PFSK-1 (cell line): ENCODE measurements around the gene ZNF777.

ENCODE experiments used
- FOXP2 ChIP-seq: optimal IDR thresholded peaks from 2 replicates; pipeline ENCODE3; 2011; ENCODE audit warnings: borderline replicate concordance, control low read depth, inconsistent platforms; ENCODE audit not compliant: insufficient read depth; ENCODE audit errors: extremely low read length, extremely low read depth
- POLR2AphosphoS5 ChIP-seq: IDR thresholded peaks from 2 replicates; pipeline ENCODE4 v1.6.1; 2012; ENCODE audit warnings: low read depth, mild to moderate bottlenecking, control low read depth, low read length, moderate library complexity
- SIN3A ChIP-seq: IDR thresholded peaks from 2 replicates; pipeline ENCODE4 v1.6.1; 2012; ENCODE audit warnings: mild to moderate bottlenecking, low read length, moderate library complexity, borderline replicate concordance; ENCODE audit not compliant: insufficient read depth
- TAF1 ChIP-seq: IDR thresholded peaks from 2 replicates; pipeline ENCODE4 v1.6.1; 2012; ENCODE audit warnings: low read length, control low read depth, borderline replicate concordance; ENCODE audit not compliant: insufficient read depth
- TF ChIP-seq, protein P1 (sequence below), 2 experiments: IDR thresholded peaks; 2 replicates each; pipeline versions ENCODE4 v1.6.1 to v1.8.0; 2011 to 2012; ENCODE audit warnings: low read depth in 2 of 2, low read length in 2 of 2, control low read depth in 1 of 2, inconsistent platforms in 1 of 2, mild to moderate bottlenecking in 1 of 2, moderate library complexity in 1 of 2; ENCODE audit not compliant: insufficient read depth in 1 of 2

The ZNF777 gene

DNA sequence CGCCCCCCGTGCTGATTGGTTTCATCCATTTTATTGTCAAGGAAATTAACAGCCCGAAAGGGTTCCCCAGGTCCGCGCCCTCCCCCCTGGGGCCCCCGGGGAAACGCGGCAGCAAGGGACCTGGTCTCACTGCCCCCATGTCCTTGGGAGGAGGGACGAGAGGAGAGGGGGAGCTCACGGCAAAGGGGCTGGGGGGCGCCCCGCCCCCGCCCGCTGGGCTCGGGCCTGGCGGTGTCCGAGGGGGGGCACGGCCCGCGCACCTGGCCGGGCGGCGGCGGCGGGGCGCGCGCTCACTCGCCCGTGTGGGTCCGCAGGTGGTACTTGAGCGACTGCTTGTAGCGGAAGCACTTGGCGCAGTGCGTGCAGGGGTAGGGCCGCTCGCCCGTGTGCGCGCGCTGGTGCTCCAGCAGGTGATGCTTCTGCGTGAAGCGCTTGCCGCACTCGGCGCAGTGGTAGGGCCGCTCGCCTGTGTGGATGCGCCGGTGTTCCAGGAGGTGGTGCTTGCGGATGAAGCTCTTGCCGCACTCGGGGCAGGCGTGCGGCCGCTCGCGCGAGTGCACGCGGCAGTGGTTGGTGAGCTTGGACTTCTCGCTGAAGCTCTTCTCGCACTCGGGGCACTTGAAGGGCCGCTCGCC is 29.3 kb downstream of the ZNF777 start:
- no peak for TF ChIP-seq SIN3A
- TF ChIP-seq FOXP2: no peak
- no peak for TF ChIP-seq POLR2AphosphoS5
- TF ChIP-seq, protein P1, sequence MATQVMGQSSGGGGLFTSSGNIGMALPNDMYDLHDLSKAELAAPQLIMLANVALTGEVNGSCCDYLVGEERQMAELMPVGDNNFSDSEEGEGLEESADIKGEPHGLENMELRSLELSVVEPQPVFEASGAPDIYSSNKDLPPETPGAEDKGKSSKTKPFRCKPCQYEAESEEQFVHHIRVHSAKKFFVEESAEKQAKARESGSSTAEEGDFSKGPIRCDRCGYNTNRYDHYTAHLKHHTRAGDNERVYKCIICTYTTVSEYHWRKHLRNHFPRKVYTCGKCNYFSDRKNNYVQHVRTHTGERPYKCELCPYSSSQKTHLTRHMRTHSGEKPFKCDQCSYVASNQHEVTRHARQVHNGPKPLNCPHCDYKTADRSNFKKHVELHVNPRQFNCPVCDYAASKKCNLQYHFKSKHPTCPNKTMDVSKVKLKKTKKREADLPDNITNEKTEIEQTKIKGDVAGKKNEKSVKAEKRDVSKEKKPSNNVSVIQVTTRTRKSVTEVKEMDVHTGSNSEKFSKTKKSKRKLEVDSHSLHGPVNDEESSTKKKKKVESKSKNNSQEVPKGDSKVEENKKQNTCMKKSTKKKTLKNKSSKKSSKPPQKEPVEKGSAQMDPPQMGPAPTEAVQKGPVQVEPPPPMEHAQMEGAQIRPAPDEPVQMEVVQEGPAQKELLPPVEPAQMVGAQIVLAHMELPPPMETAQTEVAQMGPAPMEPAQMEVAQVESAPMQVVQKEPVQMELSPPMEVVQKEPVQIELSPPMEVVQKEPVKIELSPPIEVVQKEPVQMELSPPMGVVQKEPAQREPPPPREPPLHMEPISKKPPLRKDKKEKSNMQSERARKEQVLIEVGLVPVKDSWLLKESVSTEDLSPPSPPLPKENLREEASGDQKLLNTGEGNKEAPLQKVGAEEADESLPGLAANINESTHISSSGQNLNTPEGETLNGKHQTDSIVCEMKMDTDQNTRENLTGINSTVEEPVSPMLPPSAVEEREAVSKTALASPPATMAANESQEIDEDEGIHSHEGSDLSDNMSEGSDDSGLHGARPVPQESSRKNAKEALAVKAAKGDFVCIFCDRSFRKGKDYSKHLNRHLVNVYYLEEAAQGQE (IDR thresholded peaks at IDR 0.05; ENCODE audit: insufficient read depth in 1 of 2, low read depth in 2 of 2, low read length in 2 of 2): no peak
- no peak for TF ChIP-seq TAF1

DNA sequence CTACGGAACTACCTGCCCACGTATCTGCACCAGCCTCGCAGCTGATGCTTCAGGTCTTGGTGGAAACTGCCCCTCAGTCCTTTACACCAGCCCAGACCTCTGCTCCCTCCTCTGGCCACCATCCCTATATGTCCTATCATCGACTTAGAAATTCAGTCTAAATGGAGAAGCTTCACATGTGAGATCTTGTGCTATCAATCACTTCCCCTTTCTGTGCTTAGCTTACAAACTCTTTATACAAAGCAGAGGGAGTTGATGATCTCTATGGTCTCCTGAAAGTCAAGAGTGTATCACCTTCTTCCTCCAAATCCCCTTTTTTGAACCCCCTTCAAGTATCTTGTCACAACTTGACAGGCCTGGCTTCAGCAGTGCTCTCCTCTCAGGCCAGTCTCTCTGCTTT is 30.7 kb downstream of the ZNF777 start:
- no peak for TF ChIP-seq POLR2AphosphoS5
- TF ChIP-seq, protein P1 (IDR thresholded peaks at IDR 0.05; ENCODE audit: insufficient read depth in 1 of 2, low read depth in 2 of 2, low read length in 2 of 2): no peak
- no peak for TF ChIP-seq SIN3A
- no peak for TF ChIP-seq FOXP2
- no peak for TF ChIP-seq TAF1

DNA sequence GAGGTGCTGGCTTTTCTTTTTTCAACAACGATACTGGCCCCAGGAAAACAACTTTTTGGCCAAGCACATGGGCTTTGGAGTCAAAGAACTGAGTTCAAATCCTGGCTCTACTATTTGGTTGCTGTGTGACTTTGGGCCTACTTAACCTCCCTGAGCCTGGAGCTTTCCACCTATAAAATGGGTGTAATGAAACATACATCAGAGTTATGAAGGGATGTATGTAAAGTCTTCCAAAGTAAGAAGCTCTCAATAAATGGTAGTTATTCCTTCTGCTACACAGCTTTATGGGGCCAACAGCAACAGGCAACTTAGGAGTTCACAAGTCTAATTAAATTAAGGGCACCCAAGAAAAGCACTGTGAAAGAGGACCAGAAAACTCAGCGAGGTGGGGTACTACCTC is 33.0 kb downstream of the ZNF777 start:
- TF ChIP-seq FOXP2 (no peak), SIN3A (no peak), POLR2AphosphoS5 (no peak), TAF1 (no peak)
- TF ChIP-seq, protein P1 (IDR thresholded peaks at IDR 0.05; ENCODE audit: insufficient read depth in 1 of 2, low read depth in 2 of 2, low read length in 2 of 2): no peak

DNA sequence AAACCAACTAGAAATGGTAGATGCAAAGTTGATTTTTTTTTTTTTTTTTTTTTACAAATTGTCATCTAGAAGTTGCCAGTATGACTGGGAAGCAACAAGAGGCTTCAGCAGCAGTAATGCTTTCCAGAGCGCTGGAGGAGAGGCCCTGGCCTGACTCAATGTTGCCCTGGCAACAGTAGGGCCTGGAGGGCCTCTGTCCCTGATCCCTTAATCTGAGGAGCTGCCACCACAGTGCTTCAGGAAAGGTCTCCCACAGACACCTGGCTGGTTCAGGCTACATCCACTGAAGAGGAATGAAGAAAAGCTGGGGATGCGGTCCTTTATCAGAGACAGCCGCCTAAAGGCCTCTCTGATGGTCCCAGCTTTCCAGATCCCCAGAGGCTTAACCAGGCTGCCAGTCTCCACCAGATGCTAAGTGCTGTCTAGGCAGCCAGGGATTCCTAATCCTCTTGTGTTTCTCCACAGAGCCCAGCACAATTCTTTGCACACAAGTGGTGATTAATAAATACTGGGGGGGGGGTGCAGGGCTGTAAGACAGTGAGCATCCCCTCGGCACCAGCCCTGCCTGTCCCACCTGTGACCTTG is 33.7 kb downstream of the ZNF777 start:
- TF ChIP-seq FOXP2: no peak
- TF ChIP-seq POLR2AphosphoS5: no peak
- TF ChIP-seq TAF1: no peak
- no peak for TF ChIP-seq SIN3A
- TF ChIP-seq, protein P1 (IDR thresholded peaks at IDR 0.05; ENCODE audit: insufficient read depth in 1 of 2, low read depth in 2 of 2, low read length in 2 of 2): no peak

GRCh38 chr7:149423449-149424110 is 37.3 kb downstream of the ZNF777 start:
- TF ChIP-seq TAF1 (no peak), POLR2AphosphoS5 (no peak), FOXP2 (no peak), SIN3A (no peak)
- TF ChIP-seq, protein P1 (IDR thresholded peaks at IDR 0.05; ENCODE audit: insufficient read depth in 1 of 2, low read depth in 2 of 2, low read length in 2 of 2): no peak
